Stomach (tissue), 9 donors: ENCODE results near the gene ITGA3. TPM values are rescaled to one million over a fixed set of nuclear protein-coding genes. Genes with fewer than 3 reads are reported as not detected.

ENCODE experiments used
- DNase-seq, 2 donors: peaks; one replicate each; pipeline versions ENCODE4 v3.0.0 to v3.0.0-alpha.2; 2013 to 2019
- H3K27ac ChIP-seq, 5 donors: fragments of 200-600 bp in 4 of 5; sonication (generic) in 4 of 5; one replicate each; pipeline ENCODE4 v1.5.1; 2013 to 2019; ENCODE audit warnings: mild to moderate bottlenecking in 1 of 5, moderate library complexity in 1 of 5
- H3K27me3 ChIP-seq, 3 donors: fragments of 200-600 bp; sonication (generic); one replicate each; pipeline ENCODE4 v1.5.1; 2017 to 2019; ENCODE audit warnings: mixed run types in 1 of 3
- H3K36me3 ChIP-seq, 4 donors: fragments of 200-600 bp; sonication (generic); 1 replicate in 3 of 4; 2 replicates in 1 of 4; pipeline ENCODE4 v1.5.1; 2016 to 2019
- H3K4me1 ChIP-seq, 4 donors: fragments of 200-600 bp; sonication (generic); one replicate each; pipeline ENCODE4 v1.5.1; 2016 to 2019
- H3K4me3 ChIP-seq, 4 donors: fragments of 200-600 bp; sonication (generic) in 3 of 4; one replicate each; pipeline ENCODE4 v1.5.1; 2016 to 2019; ENCODE audit warnings: mild to moderate bottlenecking in 1 of 4
- H3K9me3 ChIP-seq, 4 donors: fragments of 200-600 bp; sonication (generic); one replicate each; pipeline ENCODE4 v1.5.1; 2016 to 2019
- EP300 ChIP-seq: sonication (generic); formaldehyde crosslinking; IDR thresholded peaks from one replicate; pipeline ENCODE4 v1.6.1; 2017; ENCODE audit warnings: antibody characterized with exemption
- POLR2A ChIP-seq, 4 donors: fragments of 450-650 bp; IDR thresholded peaks; one replicate each; pipeline ENCODE4 v1.6.1; 2016; ENCODE audit warnings: antibody characterized with exemption in 4 of 4, control low read depth in 2 of 4, mild to moderate bottlenecking in 1 of 4, moderate library complexity in 1 of 4
- POLR2AphosphoS5 ChIP-seq, 3 donors: sonication (generic); formaldehyde crosslinking; IDR thresholded peaks; one replicate each; pipeline ENCODE4 v1.6.1; 2016; ENCODE audit warnings: antibody characterized with exemption in 3 of 3
- WGBS, 5 donors: extraction: QIAGEN DNeasy Blood & Tissue Kit in 3 of 5; methylation state at CpG; one replicate each; pipeline versions ENCODE4 v1.1.5 to v1.1.7; 2013 to 2018; 5-methylcytosine and 5-hydroxymethylcytosine counted together
- intact Hi-C: fragments of 100-400 bp; cut with DNase I; formaldehyde crosslinking; loops from one replicate; pipeline ENCODE4 v1.15.1; 2023; ENCODE audit warnings: low total_unique reads
- polyA plus RNA-seq, 3 donors: library from polyadenylated mRNA; stranded (reverse); fragments of 200-250 nt; gene quantifications; one replicate each; pipeline ENCODE4 v1.2.3, GENCODE V29; 2013
- total RNA-seq, 5 donors: library from RNA; depleted of rRNA; stranded (reverse); fragments of >200 nt; gene quantifications; one replicate each; pipeline versions ENCODE4 v1.1.0 to v1.2.3, GENCODE V29; 2014 to 2016
- TF ChIP-seq, protein P1 (sequence below), 7 experiments: fragments of 450-650 bp in 4 of 7; fragments of 200-600 bp in 3 of 7; sonication (generic) in 3 of 7; IDR thresholded peaks; one replicate each; pipeline ENCODE4 v1.5.1; 2016 to 2019; ENCODE audit warnings: antibody characterized with exemption in 7 of 7, control low read depth in 2 of 7, mild to moderate bottlenecking in 1 of 7
- donor health status: healthy with polysubstance abuse.
- donor health status: Bipolar disorder and iron deficiency.
- donor health status: healthy.

ITGA3 gene
- total and polyA plus RNA-seq, 8 donors = 6.9 to 698 (median 73.9) TPM

DNA sequence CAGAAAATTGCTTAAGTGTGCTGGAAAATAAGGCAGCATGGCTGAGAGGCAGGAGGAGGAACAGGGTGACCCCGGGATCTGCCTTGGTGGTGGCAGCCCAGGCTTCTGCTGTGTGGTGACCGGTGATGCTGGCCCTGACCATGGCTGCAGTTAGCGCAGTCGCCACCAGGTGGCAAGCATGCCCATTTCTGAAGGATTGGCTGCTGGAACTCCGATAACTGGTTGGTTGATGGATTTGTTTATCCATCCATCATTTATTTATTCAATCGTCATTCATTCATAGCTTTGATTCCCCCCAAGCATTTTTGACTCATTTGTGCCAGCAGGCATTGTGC, 29.1 kb upstream of the ITGA3 start:
- intact Hi-C loops = loop anchor here (2.0 kb wide), 1 partner anchor 60 kb away; no protein-coding TSS in a partner anchor
- Histone ChIP-seq H3K4me3 (peak overlapping the region; percentile 22 to 34 (median 28)), H3K27me3 (peaks cover 0 to 20% (median 0%) of the 10 kb centered on the region in 3 donors), H3K36me3 (no peaks in the 10 kb centered on the region), H3K9me3 (no peaks in the 10 kb centered on the region), H3K27ac (peak overlapping the region in 4 of 5 donors; percentile 35 to 79 (median 72)), H3K4me1 (peaks cover 15 to 28% (median 20%) of the 10 kb centered on the region in 4 donors)
- DNase-seq = peak; percentile 90 to 93
- TF ChIP-seq EP300 = no peak
- TF ChIP-seq, protein P1, sequence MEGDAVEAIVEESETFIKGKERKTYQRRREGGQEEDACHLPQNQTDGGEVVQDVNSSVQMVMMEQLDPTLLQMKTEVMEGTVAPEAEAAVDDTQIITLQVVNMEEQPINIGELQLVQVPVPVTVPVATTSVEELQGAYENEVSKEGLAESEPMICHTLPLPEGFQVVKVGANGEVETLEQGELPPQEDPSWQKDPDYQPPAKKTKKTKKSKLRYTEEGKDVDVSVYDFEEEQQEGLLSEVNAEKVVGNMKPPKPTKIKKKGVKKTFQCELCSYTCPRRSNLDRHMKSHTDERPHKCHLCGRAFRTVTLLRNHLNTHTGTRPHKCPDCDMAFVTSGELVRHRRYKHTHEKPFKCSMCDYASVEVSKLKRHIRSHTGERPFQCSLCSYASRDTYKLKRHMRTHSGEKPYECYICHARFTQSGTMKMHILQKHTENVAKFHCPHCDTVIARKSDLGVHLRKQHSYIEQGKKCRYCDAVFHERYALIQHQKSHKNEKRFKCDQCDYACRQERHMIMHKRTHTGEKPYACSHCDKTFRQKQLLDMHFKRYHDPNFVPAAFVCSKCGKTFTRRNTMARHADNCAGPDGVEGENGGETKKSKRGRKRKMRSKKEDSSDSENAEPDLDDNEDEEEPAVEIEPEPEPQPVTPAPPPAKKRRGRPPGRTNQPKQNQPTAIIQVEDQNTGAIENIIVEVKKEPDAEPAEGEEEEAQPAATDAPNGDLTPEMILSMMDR (IDR thresholded peaks at IDR 0.05) = peak in 6 of 7 experiments; percentile 33 to 98 (median 97)
- TF ChIP-seq POLR2AphosphoS5 (IDR thresholded peaks at IDR 0.05) = peak in 1 of 3 donors; percentile 71
- TF ChIP-seq POLR2A (IDR thresholded peaks at IDR 0.05) = no peak
- WGBS, 5 donors = 0 to 3% (median 1%) methylated on average over 6 of the region's 6 CpGs

DNA sequence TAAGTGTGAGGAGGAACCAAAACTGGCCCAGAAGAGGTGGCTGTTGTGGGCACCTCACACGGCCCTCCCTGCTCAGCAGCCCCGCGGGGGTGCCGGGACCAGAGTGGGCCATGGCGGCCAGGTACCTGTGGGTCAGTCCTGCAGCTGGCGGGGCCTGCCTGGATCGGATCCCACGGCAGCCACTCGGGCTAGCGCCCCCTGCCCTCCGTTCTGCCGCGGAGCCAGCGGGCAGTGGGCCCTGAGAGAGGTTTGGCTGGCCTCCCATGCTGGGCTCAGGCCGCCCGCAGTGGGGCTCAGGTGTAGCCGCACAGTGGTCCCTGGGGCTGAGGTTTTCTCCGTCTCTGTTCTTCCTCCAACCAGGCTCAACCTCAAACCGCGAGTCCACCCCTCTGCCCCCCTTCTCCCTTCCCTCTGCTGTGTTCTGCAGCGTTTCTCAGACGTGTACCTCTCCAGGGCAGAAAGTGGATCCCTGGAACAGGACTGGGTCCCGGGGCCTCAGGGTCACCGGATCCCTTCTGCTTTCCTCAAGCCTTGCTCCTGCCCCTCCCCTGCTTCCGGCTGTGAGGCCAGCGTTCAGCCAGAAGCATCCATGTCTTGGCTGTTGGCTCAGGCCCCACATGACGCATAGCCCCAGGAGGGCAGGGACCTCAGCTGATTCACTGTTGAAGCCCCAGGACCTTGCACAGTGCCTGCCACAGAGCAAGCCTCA, 28.6 kb upstream of the ITGA3 start:
- peak overlapping the region; percentile 22 to 34 (median 28) for H3K4me3 ChIP-seq
- peak overlapping the region in 4 of 5 donors; percentile 35 to 79 (median 72) for H3K27ac ChIP-seq
- peaks cover 0 to 20% (median 0%) of the 10 kb centered on the region in 3 donors for H3K27me3 ChIP-seq
- no peak for TF ChIP-seq POLR2A (IDR thresholded peaks at IDR 0.05)
- TF ChIP-seq, protein P1 (IDR thresholded peaks at IDR 0.05) = peak in 1 of 7 experiments; percentile 35
- peak in 1 of 3 donors; percentile 63 for TF ChIP-seq POLR2AphosphoS5 (IDR thresholded peaks at IDR 0.05)
- TF ChIP-seq EP300 = no peak
- WGBS, 5 donors = 0 to 10% (median 7%) methylated on average over 17 to 27 of the region's 27 CpGs
- peaks cover 15 to 28% (median 21%) of the 10 kb centered on the region in 4 donors for H3K4me1 ChIP-seq
- no peaks in the 10 kb centered on the region for H3K36me3 ChIP-seq
- no peaks in the 10 kb centered on the region for H3K9me3 ChIP-seq
- intact Hi-C loops = loop anchor here (2.0 kb wide), 1 partner anchor 59 kb away; no protein-coding TSS in a partner anchor
- peak; percentile 66 to 78 for DNase-seq

DNA sequence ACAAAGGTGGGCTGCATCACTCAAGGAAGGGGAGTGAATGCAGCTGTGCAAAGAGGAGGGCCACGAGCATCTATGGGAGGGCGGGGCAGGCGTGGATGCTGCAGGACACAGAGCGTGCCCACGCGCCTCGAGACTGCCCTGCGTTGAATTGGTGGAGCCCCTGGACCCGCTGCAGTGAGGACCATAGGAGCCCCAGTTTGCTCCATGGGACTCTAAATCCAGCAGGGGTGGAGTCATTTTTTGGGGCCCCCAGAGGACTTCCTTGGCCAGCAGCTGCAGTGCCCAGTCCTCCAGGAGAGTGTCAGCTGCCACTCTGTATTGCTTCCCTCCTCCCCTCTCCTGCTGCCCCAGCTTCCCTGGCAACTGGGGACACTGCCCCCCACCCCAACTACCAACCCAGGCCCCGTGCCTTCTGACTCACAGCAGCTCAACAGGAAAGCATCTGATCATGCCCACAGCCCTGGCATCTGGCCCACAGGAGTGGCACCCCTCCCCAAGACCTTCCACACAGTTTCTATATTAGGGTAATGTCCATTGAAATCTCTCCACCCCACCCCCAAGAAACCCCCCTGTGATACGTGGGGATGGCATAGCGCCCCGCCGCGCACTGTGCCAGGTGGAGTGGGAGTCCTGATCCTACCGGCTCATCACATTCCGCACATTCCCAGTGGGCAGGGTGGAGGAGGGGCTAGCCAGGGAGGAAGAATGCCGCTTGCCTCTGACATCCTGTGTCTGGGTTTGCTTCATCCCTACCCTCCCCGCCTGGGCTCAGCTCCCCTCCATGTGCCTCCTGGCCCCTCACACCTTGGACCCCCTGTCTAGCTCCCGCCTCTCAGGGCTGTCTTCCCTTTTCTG, 27.8 kb upstream of the ITGA3 start:
- H3K36me3 ChIP-seq = no peaks in the 10 kb centered on the region
- peak overlapping the region in 1 of 4 donors; percentile 34 for H3K4me3 ChIP-seq
- intact Hi-C loops = loop anchor here (2.0 kb wide), 1 partner anchor 59 kb away; no protein-coding TSS in a partner anchor
- 58 to 63% (median 58%) methylated on average over 19 to 20 of the region's 20 CpGs for WGBS, 5 donors
- no peaks in the 10 kb centered on the region for H3K9me3 ChIP-seq
- TF ChIP-seq POLR2A (IDR thresholded peaks at IDR 0.05) = no peak
- TF ChIP-seq EP300 = no peak
- TF ChIP-seq, protein P1 (IDR thresholded peaks at IDR 0.05) = no peak
- TF ChIP-seq POLR2AphosphoS5 (IDR thresholded peaks at IDR 0.05) = no peak
- peak overlapping the region in 3 of 5 donors; percentile 8 to 79 (median 74) for H3K27ac ChIP-seq
- H3K27me3 ChIP-seq = peaks cover 0 to 20% (median 0%) of the 10 kb centered on the region in 3 donors
- peak in 1 of 2 donors; percentile 59 for DNase-seq
- peaks cover 15 to 32% (median 24%) of the 10 kb centered on the region in 4 donors for H3K4me1 ChIP-seq

DNA sequence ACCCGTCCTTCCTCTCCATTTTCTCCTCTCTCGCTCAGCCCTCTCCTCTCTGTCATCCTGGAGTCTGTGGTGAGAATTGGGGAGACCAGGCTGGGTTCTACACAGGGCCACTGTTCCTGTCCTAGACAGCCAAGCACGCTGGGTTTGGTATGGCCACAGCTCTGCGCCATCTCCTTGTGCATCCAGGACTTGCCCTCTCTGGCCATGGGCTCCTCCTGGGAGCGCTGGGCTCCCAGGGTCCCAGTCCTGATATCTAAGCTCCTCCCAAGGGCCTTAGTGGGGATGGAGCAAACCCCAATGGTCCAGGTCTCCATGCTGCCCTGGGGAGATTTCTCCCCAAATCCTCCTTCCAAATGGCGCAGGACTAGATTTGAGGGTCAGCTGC, 27.2 kb upstream of the ITGA3 start:
- H3K27ac ChIP-seq = peak overlapping the region in 2 of 5 donors; percentile 74 to 79
- peaks cover 0 to 20% (median 0%) of the 10 kb centered on the region in 3 donors for H3K27me3 ChIP-seq
- H3K9me3 ChIP-seq = no peaks in the 10 kb centered on the region
- H3K36me3 ChIP-seq = no peaks in the 10 kb centered on the region
- no peak overlapping the region for H3K4me3 ChIP-seq
- TF ChIP-seq POLR2AphosphoS5 (IDR thresholded peaks at IDR 0.05) (no peak), EP300 (no peak), POLR2A (IDR thresholded peaks at IDR 0.05) (no peak)
- TF ChIP-seq, protein P1 (IDR thresholded peaks at IDR 0.05) = no peak
- 80 to 94% (median 83%) methylated on average over 6 of the region's 6 CpGs for WGBS, 5 donors
- no peak for DNase-seq
- intact Hi-C loops = no loop called here
- H3K4me1 ChIP-seq = peaks cover 15 to 38% (median 27%) of the 10 kb centered on the region in 4 donors
